ELF-1 (cell line): ENCODE results near the gene CNTN5.
"Not testable (repeated sequence)": the region's sequence is repeated elsewhere in the genome, so short reads cannot be mapped to it uniquely, and the experiment has no call there.

Source experiments
- DNase-seq: peaks from one replicate; pipeline ENCODE4 v3.0.0-alpha.2; 2016; ENCODE audit warnings: low read depth, low spot score

CNTN5 gene

DNA sequence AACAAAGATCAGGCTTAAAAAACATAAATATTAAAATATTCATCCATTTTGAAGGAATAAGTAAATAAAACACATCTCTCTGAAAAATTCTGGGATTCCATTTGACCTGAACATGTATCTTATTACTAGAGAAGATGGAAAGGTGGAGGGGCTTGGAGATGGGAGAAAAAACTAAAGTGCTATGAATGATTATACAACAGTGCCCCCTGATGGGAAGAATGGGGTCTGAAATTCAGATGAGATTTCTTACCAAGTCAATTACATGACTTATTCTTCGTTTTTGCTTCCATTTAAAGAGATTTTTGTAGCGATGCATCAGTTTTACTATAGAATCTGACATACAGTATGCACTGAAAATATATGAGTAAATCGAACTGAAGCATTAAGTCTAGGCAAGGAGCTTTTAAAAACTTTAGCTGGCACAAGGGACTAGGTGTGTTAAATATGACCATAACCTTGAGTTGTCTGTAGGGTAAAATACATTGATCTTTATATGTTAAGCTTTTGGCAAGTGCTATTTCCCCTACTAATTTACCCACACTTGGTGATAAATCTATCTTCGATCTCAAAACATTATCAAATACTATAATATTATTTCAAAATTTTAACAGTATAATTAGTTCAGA, 718.8 kb downstream of the CNTN5 start:
- peak; percentile 0 for DNase-seq

DNA sequence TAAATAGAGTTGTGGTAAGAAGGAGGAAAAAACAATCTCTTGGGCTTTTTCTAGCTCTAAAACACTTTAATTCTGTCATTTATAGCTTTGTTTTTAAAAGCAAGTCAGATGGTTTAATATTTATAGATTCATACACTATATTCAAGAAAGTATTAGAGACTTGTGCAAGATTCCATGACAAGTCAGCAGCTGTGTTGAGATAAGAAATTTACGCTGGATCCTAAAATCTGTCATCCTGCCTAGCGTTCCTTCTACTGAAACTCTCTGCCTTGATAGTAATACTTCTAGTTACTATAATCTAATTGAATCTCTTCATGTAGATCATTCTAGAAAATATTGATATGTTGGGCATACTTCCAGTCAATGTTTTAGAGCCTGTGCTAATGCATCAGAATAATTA, 721.8 kb downstream of the CNTN5 start:
- DNase-seq = no peak

GRCh38 chr11:99759787-99760186, 739.0 kb downstream of the CNTN5 start:
- no peak for DNase-seq

GRCh38 chr11:99766811-99767210, 746.1 kb downstream of the CNTN5 start:
- no peak for DNase-seq

GRCh38 chr11:99773646-99774045, 752.9 kb downstream of the CNTN5 start:
- DNase-seq = no peak

- DNase-seq = no peak
Observed at GRCh38 chr11:99781074-99781473, 760.3 kb downstream of the CNTN5 start.

DNA sequence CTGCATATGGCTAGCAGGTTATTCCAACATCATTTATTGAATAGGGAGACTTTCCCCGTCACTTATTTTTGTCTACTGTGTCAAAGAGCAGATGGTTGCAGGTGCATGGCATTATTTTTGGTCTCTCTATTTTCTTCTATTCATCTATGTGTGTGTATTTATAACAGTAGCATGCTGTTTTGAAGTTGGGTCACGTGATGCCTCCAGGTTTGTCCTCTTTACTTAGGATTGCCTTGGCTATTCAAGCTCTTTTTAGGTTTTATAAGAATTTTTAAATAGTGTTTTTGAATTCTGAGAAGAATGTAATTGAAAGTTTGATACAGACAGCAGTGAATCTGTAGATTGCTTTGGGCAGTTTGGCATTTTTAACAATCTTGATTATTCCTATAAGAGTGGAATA, 770.6 kb downstream of the CNTN5 start:
- no peak for DNase-seq

- no peak for DNase-seq
Observed at GRCh38 chr11:99795999-99796398, 775.2 kb downstream of the CNTN5 start.

DNA sequence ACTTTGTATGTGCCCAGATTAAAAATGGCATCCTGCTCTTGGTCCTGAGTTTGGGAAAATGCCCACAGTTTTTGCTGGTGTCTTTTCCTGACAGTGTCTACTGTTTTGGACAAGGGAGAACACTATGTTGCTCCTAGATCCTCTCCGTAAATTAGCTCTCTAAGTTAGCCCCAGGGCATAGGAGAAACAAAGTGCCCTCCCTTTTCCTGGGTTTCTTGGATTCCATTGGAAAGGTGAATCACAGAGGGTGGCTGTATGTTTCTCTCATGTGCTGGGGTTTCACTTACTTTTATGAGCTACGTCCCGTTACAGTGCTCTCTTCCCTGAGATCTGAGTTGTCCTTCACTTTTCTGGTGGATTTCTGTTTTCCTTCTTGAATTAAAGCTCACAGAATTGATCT, 782.8 kb downstream of the CNTN5 start:
- peak; percentile 44 for DNase-seq

DNA sequence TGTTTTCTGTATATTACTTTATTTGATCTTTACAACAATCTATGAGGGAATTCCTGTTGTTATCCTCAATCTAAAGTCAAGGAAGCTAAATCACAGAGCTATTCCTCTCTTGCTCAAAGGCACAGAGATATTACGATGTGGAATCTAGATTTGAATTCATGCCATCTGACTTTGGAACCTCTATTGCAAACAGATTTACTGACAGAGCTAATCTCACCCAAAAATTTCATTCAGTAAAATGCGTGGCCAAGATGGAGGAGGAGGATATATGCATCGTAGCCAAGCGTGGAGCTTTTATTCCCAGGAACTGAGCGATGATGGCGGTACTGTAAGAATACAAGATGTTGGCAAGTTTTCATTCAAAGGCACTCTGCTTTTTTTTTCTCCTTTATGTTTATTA, 791.8 kb downstream of the CNTN5 start:
- DNase-seq = no peak

DNA sequence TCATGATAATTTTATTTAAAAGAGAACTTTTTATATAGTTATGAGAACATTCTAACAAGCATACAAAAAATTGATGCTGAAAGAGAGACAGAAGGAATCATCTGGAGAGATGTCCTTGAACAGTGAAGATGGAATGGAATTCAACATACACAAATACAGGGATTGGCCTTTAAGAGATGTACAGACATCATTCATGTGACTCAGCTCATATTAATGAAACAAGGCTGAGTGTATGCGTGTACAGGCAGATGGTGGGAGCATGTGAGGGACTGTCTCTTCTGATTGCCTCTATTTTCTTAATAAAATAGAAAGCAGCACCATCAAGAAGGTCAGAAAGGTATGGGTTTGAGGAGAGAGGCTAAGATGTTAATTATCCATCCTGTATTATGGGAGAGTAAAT, 793.3 kb downstream of the CNTN5 start:
- no peak for DNase-seq

- DNase-seq = peak; percentile 5
Observed at GRCh38 chr11:99814738-99815137, 794.0 kb downstream of the CNTN5 start.

GRCh38 chr11:99818991-99819390, 798.2 kb downstream of the CNTN5 start:
- DNase-seq = no peak

DNA sequence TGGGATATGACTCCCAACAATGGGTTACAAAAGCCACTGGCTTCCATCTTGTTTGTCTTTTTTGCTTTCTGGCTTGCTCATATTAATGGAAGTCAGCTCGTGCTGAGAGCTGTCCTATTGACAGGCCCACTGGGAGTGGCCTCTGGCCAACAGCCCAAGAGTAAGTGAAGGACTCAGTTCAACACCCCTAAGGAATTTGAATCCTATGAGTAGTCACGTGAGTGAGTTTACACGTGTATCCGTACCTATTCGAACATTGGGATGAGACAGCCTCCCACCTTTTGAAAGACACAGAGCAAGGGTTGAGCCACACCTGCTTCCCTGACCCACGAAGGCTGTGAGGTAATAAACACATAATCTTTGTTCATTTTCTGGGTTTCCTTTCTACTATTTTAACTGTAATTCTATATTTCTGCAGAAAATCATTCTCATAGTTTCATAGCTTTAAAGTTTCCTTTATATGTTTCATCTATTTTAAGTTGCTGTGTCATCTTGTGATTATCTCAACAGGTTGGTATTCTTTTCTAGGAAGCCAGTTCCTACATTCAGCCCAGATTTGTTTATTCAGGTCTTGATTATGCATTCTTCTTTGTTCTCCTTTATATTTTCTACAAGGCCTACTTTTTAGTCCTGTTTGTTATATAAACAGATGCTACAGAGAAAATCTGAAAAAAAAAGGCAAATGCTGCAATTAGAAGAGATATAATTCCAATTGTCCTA, 802.3 kb downstream of the CNTN5 start:
- no peak for DNase-seq

- not testable (repeated sequence) for DNase-seq
Observed at GRCh38 chr11:99836739-99837138, 816.0 kb downstream of the CNTN5 start.

DNA sequence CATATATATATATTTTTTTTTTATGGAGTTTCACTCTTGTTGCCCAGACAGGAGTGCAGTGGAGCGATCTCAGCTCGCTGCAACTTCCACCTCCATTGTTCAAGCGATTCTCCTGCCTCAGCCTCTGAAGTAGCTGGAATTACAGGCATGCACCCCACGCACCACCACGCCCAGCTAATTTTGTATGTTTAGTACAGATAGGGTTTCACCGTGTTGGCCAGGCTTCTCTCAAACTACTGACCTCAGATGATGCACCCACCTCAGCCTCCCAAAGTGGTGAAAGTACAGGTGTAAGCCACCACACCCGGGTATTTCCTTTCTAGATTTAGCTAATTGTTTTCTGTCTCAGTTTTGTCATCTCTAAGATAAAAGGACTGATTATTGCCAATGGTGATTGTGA, 821.1 kb downstream of the CNTN5 start:
- DNase-seq = peak; percentile 2

DNA sequence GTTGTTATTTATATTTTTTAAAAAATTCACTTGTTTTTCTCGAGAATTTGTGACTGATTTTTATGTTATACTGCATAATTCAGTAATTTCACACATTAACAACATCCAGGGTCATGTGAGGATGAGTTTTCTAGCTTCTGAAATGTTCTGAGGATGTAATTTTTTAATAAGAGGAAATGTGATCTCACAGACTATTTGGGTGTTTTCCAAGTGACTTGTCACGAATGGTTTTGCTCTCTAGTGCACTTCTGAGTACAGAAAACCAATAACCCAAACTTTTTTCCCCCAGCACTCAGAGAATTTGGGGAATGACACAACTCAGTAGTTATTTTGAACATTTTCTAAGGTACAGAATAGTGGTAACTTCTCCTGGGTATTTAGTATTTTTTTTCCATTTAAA, 845.2 kb downstream of the CNTN5 start:
- DNase-seq = no peak

DNA sequence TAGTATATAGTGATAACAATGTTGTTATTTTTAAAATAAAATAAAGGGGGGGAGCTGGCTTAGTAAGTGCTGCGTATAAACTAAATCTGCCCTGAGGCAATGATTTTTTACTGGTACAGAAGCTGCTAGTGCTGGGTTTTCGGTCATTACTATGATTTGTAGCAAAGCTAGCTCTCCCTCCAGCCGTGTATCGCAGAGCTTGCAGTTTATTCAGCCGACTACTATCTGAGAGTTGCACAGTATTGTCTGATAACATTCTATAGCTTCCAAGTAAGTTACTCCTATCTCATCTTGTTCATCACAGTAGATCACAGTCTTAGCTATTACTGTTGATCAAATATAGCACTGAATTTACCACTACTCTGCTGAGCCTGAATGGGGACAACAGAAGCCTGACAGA, 860.9 kb downstream of the CNTN5 start:
- no peak for DNase-seq

DNA sequence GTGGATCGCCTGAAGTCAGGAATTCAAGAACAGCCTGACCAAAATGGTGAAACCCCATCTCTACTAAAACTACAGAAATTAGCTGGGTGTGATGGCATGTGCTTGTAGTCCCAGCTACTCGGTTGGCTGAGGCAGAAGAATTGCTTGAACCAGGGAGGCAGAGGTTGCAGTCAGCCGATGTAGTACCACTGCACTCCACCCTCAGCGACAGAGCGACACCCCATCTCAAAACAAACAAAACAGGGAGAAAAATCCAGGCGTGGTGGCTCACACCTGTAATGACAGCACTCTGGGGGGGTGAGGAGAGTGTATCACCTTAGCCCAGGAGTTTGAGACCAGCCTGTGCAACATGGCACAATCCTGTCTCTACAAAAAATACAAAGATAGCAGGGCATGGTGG, 864.0 kb downstream of the CNTN5 start:
- peak; percentile 1 for DNase-seq

- DNase-seq = no peak
Observed at GRCh38 chr11:99887481-99887880, 866.7 kb downstream of the CNTN5 start.

GRCh38 chr11:99893811-99894210, 873.1 kb downstream of the CNTN5 start:
- DNase-seq = no peak

- DNase-seq = no peak
Observed at GRCh38 chr11:99901175-99901574, 880.4 kb downstream of the CNTN5 start.

DNA sequence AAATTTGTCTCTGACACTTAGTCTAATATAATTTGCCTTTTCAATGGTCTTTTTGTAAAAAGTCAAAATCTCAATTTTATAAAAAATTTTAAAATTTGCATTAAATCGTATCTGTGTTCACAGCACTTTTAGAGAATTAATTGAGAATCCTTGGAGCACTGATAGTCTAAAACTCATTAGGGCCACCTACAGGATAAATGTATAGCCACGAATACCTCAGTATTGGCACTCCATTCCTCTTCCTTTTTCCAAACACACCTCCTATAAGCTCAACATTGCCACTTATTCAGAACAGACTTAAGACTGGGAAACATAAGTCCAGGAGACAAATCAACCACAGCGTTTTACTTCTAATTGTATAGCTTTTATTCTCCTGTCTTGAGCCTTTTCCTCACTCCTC, 890.4 kb downstream of the CNTN5 start:
- no peak for DNase-seq

GRCh38 chr11:99916078-99916477, 895.3 kb downstream of the CNTN5 start:
- no peak for DNase-seq
